ENCODE data around the gene PTH2R.

Gene PTH2R

GRCh38 chr2:208363485-208363884 is 43.1 kb upstream of the PTH2R start:
- TF ChIP-seq CTCF (IDR thresholded peaks at IDR 0.05; ENCODE audit: low read length, missing control alignments) = no peak
- peak; percentile 66 for DNase-seq (ENCODE audit: low read depth)
- no peak overlapping the region for H3K4me3 ChIP-seq (replicated peaks; ENCODE audit: low read depth, low read length)

GRCh38 chr2:208366215-208367127 is 40.1 kb upstream of the PTH2R start:
- DNase-seq (ENCODE audit: low read depth) = no peak
- H3K4me3 ChIP-seq (replicated peaks; ENCODE audit: low read depth, low read length) = no peak overlapping the region
- no peak for TF ChIP-seq CTCF (IDR thresholded peaks at IDR 0.05; ENCODE audit: low read length, missing control alignments)

- peak; percentile 15 for DNase-seq (ENCODE audit: low read depth)
- no peak for TF ChIP-seq CTCF (IDR thresholded peaks at IDR 0.05; ENCODE audit: low read length, missing control alignments)
- H3K4me3 ChIP-seq (replicated peaks; ENCODE audit: low read depth, low read length) = no peak overlapping the region
These were observed 37.5 kb upstream of the PTH2R start for GRCh38 chr2:208369091-208369490.

GRCh38 chr2:208370881-208371633 is 35.5 kb upstream of the PTH2R start:
- DNase-seq (ENCODE audit: low read depth) = peak; percentile 28
- H3K4me3 ChIP-seq (replicated peaks; ENCODE audit: low read depth, low read length) = no peak overlapping the region
- TF ChIP-seq CTCF (IDR thresholded peaks at IDR 0.05; ENCODE audit: low read length, missing control alignments) = no peak

- H3K4me3 ChIP-seq (replicated peaks; ENCODE audit: low read depth, low read length) = no peak overlapping the region
- DNase-seq (ENCODE audit: low read depth) = no peak
- no peak for TF ChIP-seq CTCF (IDR thresholded peaks at IDR 0.05; ENCODE audit: low read length, missing control alignments)
These were observed 35.0 kb upstream of the PTH2R start for GRCh38 chr2:208371634-208371935.

GRCh38 chr2:208373460-208374089 is 33.0 kb upstream of the PTH2R start:
- DNase-seq (ENCODE audit: low read depth) = peak; percentile 72
- no peak overlapping the region for H3K4me3 ChIP-seq (replicated peaks; ENCODE audit: low read depth, low read length)
- TF ChIP-seq CTCF (IDR thresholded peaks at IDR 0.05; ENCODE audit: low read length, missing control alignments) = peak; percentile 85

Data from fibroblast of pulmonary artery (primary cell).